K562 (cell line): Measurements from ENCODE around the gene VRK2.

Source experiments
- FOXA3 ChIP-seq, 2 experiments: fragments of 450-650 bp in 1 of 2; sonication (generic) in 1 of 2; formaldehyde crosslinking; IDR thresholded peaks in 1 of 2; conservative IDR thresholded peaks in 1 of 2; 2 replicates each; pipeline versions ENCODE4 v1.4.0 to v1.8.0; 2020 to 2022; ENCODE audit warnings: mild to moderate bottlenecking in 2 of 2, missing genetic modification reagents in 1 of 2
- POLR2AphosphoS2 ChIP-seq: IDR thresholded peaks from 2 replicates; pipeline ENCODE4 v1.6.1; 2012; ENCODE audit warnings: low read length, improper control_type of control experiment
- SETDB1 ChIP-seq: IDR thresholded peaks from one replicate; pipeline ENCODE4 v1.6.1; 2012; ENCODE audit warnings: low read length, control low read depth, inconsistent platforms
- ZFP36 ChIP-seq: fragments of 150-350 bp; IDR thresholded peaks from 2 replicates; pipeline ENCODE4 v1.6.1; 2018; ENCODE audit warnings: low read length, low read depth; ENCODE audit not compliant: partially characterized antibody
- TF ChIP-seq, protein P1 (sequence below), 3 experiments: fragments of 200-800 bp in 1 of 3; fragments of 250-450 bp in 1 of 3; fragments of 450-650 bp in 1 of 3; sonication (Bioruptor Pico) in 1 of 3; sonication (Bioruptor generic) in 1 of 3; formaldehyde crosslinking in 1 of 3; IDR thresholded peaks; 2 replicates each; pipeline versions ENCODE4 v1.6.1 to v1.8.0; 2016 to 2022; ENCODE audit warnings: mild to moderate bottlenecking in 2 of 3, missing genetic modification characterization in 2 of 3, missing compliant biosample characterization in 1 of 3, moderate library complexity in 1 of 3

DNA sequence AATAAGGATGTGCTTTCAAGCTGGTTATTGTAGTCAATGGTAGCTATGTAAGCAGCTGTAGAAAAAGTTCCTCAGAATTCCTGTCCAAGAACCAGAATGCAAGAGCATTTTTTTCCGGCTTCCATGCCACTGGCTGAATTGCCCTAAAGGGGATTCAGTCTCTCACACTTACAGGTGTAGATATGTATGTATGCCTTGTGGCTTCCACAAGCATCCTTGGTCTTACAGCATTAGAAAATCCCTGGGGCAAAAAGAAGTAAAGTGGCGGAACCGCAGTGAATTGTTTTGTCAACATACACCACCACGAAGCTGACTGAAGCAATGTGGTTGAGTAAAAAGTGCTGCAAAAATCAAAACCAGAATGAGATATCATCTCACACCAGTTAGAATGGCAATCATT is 139.9 kb downstream of the VRK2 start:
- TF ChIP-seq FOXA3 (CRISPR knock-in tag; conservative IDR thresholded peaks at IDR 0.05 in 1 of 2, IDR thresholded peaks at IDR 0.05 in 1 of 2) (no peak), ZFP36 (no peak), SETDB1 (no peak), POLR2AphosphoS2 (no peak)
- TF ChIP-seq, protein P1, sequence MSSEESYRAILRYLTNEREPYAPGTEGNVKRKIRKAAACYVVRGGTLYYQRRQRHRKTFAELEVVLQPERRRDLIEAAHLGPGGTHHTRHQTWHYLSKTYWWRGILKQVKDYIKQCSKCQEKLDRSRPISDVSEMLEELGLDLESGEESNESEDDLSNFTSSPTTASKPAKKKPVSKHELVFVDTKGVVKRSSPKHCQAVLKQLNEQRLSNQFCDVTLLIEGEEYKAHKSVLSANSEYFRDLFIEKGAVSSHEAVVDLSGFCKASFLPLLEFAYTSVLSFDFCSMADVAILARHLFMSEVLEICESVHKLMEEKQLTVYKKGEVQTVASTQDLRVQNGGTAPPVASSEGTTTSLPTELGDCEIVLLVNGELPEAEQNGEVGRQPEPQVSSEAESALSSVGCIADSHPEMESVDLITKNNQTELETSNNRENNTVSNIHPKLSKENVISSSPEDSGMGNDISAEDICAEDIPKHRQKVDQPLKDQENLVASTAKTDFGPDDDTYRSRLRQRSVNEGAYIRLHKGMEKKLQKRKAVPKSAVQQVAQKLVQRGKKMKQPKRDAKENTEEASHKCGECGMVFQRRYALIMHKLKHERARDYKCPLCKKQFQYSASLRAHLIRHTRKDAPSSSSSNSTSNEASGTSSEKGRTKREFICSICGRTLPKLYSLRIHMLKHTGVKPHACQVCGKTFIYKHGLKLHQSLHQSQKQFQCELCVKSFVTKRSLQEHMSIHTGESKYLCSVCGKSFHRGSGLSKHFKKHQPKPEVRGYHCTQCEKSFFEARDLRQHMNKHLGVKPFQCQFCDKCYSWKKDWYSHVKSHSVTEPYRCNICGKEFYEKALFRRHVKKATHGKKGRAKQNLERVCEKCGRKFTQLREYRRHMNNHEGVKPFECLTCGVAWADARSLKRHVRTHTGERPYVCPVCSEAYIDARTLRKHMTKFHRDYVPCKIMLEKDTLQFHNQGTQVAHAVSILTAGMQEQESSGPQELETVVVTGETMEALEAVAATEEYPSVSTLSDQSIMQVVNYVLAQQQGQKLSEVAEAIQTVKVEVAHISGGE (CRISPR knock-in tag; IDR thresholded peaks at IDR 0.05) = no peak
